ENCODE measurements around the gene PPP2R2C.
A peak's percentile ranks its signal among the peaks of the same experiment; 100 is the strongest.

Gene PPP2R2C

DNA sequence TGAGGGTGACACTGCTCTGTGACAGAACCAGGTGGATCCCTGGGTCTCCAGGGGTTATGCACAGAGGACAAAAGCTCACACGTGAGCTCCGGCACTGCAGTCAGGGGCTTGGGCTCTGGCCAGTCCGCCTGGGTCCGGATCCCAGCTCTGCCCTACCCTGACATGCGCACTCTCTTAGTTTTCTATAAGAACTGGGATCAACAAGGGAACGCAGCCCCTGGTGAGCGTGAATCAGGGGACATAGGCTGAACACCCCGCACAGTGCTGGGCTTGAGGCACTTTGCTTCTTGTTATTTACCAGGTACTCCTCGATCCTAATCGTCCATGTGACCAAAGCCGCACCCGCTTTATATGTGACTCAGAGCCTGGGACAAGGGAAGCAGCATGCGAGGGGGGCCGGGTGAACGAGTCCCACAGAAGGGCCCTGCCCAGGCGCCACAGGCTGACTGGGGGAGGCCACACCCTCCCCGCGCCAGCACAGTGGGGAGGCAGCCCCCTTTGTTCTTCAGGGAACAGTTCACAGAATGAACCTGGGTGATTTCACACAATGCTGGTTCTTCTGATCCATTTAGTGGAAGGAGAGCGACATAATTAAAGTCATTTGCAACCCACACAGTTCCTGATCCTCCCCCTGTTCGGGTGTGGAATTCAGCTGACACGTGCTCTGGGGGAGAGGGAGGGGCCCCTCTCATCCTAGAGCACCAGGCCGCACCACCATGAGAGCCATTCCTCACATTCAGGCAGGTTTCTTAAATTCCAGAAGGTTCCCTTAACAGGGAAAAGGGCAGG lies 147.2 kb downstream of the PPP2R2C start:
- no peak for DNase-seq

DNA sequence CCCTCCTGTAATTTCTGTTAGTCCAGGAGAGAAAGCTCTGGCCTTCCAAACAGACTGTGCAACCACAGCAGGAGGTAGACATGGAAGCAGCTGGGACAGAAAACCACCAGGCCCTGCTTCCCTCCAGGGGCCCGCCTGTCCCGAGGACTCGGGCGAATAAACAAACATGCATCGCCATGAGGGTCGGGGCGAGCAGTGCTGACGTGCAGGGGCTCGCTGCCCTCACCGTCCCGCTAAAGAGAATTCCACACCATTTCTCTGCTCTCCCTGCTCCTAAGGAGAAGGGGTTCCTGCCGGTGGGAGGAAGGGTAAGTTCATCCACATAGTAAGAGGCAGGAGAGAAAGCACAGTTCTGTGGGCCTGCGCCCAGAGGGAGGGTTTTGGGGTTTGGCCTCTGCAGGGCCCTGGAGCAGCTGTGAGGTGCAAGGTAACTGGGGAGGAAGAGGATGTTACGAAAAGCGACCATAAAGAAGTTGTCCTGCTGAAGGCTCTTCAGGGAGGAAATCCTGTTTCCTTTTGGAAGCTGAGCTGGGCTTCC lies 147.9 kb downstream of the PPP2R2C start:
- no peak for DNase-seq

DNA sequence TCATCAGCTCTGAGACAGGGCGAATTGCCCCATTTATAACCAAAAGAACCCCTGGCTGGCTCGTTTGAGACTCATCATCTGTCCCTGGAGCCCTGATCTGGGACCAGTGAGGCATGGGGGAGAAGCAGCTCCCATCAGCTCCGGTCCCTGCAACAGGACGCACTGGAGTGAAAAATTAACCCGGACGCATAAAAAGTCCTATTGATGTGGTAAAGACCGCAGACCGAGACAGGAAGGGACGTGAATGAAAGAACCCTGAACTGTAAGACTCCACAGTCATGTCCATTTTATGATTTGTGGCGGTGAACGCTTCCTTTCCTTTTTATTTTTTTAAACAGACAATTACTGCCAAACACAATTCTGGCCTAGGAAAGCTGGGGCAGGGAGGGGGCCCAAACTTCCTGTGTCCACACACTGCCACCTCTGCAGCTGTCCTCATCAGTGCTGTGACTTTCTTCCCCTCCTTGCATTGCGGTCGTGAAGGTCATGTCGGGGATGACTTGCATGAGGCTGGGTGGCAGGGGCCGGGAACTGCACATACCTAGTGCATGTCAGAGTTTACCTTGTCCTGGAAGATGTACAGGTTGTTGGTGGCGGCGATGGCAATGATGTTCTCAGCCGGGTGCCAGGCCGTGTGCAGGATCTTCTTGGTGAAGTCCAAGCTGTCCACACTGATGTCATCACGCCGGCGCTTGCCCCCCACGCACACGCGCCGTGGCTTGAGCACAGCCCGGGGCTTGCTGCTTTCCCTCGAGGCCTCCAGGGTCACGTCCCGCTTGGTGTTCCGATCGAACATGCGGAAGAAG lies 149.4 kb downstream of the PPP2R2C start:
- no peak for DNase-seq

DNA sequence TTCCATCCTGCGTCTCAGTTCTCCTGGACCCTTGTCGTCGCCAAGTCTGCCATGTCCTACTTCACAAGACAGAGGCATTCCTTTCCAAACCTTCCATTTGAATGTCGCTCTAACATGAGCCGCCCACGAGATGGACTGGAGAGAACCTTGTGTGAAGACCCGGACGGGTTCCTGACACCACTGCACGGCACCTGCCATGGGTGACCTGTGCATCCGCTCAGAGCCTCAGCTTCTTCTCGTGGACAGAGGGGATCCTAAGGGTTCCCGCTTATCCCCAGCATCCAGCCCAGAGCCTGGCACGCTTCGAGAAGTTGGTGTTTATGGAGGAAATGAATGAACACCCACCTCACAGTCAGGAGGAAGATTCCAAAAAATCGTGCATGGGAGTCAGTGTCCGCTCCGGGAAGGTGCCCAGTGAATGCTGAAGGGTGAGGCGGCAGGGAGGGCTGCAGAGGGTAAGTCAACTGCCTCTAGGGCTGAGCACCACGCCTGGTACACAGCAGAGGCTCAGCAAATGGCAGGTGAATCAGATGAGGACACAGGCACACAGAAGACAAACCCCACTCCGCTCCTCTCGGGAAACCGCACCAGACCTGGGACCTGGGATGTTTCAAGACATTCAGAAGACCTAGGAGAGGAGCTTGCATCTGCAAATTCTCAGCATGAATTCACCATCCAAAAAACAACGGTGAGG lies 150.2 kb downstream of the PPP2R2C start:
- DNase-seq = no peak

DNA sequence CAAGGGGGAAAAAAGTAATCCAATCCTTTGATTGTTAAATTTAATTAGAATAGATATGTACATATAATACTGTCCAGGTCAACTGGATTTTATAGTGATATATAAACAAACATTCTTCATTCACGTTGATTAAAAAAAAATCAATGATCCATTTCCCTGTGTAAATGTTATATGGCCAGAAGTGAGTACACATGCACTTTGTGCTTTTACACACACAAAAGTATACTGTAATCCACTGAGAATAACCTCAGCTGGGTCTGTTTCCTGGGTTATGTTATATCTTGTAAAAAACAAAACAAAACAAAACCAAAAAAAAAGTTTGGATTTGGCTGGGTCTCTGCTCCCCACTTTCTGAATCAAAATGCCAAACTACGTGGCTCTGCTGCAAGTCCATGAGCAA lies 151.1 kb downstream of the PPP2R2C start:
- no peak for DNase-seq

DNA sequence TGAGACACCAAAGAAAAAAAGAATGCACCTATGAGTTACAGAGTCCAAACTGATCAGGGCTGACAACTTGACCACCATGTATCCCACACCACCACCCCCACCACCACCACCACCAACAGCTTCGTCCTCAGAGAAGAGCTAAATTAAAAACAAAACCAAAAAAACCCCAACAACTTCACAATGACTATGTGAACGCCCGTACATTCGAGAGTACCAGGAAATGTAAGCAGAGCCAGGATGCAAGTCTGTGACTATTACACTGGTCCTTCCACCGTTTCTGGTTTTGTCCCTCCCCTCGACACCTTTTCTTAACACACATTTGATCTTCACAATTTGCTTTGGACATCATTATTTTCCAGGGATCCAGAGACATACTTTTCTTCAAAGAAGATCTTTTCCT lies 151.8 kb downstream of the PPP2R2C start:
- no peak for DNase-seq

DNA sequence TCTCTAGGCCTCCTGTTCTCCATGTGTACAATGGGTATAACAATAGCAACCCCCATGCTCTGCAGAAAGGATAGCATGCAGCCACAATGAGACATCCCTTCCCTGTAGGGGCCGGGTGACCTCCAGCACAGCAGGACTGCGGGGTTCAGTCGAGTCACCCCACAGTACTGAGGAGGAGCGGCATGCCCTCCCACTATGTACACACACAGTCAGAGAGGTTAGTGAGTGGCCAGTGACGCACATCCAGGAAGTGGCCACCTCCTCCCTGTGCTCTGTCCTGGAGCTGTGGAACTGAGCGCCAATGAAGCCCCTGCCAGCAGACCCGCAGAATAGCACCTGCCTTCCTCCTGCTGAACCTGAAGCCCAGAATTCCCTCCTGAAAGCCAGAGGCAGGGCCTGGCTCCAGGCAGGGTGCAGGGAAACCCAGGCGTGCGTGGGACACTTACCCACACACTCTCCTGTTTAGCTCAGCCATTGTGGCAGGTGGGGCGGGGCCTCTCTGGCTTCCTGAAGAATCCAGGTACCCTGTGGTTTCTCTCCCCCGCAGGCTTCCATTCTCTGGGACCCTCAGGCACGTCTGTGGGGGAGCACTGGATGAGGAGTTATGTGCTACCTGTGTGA lies 152.8 kb downstream of the PPP2R2C start:
- DNase-seq = no peak

DNA sequence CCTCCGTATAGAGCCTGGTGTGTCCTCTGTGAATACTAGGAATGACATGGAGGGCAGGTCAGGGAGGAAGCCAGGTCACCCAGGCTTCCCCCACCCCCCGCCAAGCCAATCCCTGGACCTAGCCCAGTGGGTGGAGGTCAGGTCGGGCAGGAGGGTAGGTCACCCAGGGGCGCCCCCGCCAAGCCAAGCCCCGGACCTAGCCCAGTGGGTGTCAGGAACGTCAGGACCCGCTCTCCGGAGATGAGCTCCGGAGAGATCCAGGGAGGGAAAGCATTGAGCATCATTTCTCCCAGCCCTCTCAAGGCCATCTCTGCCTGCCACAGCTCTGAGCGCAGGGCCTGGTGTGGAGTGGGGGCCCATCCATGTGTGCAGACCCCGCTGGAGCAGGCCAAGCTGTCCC lies 154.2 kb downstream of the PPP2R2C start:
- DNase-seq = no peak

DNA sequence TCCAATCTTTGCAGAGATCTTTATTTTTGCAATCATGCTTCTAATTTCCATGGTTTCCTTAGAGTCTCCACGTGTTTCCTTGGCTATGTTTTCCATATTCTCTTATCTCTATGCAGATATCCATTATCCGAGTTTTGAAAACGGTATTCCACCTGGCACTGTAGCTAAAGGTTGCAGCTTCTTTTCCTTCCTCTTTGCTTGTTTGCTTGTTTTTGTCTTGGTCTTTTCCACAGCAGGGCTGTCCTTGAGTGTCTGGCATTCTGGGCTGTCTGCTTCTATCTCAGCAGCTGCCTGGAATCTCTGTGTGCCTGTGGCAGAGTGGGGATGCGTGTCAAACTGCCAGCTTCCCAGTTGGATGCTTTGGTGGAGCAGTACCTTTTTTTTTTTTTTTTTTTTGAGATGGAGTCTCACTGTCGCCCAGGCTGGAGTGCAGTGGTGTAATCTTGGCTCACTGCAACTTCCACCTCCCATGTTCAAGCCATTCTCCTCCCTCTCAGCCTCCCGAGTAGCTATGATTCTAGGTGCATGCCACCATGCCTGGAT lies 155.9 kb downstream of the PPP2R2C start:
- DNase-seq = no peak

DNA sequence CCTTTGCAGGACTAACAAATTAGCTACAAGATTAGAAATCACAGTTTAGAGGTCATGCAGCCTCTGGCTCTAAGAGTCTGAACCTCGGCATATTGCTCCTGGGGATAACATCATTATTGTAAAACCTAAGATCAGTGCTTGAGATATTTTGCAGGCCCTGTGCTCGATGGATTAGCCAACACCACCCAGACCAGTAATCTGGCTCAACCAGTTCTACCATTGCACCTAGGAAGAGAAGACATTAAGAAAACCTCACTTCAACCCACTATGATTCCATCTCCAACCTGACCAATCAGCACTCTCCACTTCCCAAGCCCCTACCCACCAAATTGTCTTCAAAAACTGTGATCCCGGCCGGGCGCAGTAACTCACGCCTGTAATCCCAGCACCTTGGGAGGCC lies 159.2 kb downstream of the PPP2R2C start:
- no peak for DNase-seq

DNA sequence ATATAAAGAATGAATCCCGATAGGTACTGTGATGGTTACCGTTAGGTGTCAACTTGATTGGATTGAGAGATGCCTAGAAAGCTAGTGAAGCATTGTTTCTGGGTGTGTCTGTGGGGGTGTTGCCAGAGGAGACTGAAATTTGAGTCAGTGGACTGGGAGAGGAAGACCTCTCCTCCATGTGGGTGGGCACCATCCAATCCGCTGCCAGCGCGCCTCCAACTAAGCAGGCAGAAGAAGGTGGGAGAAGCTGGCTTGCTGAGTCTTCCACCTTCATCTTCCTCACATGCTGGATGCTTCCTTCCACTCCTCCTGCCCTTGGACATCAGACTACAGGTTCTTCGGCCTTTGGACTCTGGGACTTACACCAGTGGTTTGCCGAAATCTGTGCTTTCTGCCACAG lies 162.6 kb downstream of the PPP2R2C start:
- no peak for DNase-seq

DNA sequence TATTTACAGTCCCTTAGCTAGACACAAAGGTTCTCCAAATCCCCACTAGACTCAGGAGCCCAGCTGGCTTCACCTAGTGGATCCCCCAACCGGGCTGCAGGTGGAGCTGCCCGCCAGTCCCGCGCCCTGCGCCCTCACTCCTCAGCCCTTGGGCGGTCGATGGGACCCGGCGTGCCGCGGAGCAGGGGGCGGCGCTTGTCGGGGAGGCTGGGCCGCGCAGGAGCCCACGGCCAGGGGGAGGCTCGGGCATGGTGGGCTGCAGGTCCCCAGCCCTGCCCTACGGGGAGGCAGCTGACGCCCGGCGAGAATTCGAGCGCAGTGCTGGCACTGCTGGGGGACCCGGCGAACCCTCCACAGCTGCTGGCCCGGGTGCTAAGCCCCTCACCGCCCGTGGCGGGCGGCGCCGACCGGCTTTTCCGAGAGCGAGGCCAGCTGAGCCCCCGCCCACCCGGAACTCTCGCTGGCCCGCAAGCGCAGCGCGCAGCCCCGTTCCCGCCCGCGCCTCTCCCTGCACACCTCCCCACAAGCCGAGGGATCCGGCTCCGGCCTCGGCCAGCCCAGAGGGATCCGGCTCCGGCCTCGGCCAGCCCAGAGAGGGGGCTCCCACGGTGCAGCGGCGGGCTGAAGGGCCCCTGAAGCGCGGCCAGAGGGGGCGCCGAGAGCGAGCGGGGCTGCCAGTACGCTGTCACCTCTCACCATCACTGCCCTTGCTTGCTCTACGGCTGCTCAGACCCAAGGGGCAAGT lies 163.3 kb downstream of the PPP2R2C start:
- peak; percentile 77 for DNase-seq

DNA sequence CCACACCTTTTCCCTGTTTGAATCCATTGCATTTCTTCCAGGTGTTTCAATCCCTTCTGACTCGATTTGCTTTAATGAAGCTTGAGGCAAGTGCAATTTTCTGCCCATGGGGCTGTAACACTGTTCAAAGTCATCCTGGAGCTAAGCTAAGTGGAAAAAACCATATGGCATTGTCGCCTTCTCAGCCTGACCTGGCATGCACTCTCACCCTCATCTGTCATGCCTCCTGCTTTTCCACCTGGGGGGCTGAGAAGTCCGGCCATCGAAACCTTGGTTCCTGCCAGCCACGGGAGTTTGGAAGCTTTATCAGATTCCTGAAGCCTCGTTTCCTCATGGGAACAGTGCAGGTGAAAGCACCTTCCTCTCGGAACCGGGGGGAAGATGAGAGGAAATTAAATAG lies 164.5 kb downstream of the PPP2R2C start:
- DNase-seq = no peak

DNA sequence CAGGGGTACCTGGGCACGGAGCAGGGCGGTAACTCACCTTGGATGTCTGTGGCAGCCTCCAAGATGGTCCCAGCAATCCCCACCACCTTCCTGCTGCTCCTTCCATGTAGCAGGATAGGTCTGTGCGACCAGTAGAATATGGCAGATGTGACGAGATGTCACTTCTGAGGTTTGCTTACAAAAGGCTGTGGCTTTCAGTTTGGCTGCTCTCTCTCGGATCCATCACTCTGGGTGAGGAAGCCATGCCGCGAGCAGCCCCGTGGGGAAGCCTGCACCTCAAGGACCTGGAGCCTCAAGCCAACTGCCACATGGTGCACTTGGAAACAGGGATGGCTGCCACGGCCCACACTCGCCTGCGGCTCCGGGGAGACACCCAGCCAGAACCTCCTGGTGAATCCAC lies 165.2 kb downstream of the PPP2R2C start:
- no peak for DNase-seq

DNA sequence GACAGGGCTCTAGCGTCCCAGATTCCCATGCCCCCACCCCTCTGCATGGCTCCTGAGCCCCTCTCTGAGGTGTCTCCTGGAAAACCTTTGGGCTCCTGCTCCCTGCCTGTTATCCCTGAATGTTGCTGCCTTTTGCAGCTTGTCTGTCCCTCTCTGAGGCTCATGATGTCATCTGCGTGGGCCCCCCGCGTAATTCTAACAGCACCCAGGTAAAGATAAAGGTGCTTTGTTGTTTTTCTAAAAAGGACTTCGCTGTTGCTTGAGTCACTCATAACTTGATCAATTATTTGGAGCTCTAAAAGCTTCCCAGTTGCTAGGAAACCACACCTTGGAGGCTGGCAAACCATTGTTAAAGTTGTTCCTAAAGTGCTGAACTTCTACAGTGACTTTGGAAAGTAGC lies 166.1 kb downstream of the PPP2R2C start:
- DNase-seq = no peak

DNA sequence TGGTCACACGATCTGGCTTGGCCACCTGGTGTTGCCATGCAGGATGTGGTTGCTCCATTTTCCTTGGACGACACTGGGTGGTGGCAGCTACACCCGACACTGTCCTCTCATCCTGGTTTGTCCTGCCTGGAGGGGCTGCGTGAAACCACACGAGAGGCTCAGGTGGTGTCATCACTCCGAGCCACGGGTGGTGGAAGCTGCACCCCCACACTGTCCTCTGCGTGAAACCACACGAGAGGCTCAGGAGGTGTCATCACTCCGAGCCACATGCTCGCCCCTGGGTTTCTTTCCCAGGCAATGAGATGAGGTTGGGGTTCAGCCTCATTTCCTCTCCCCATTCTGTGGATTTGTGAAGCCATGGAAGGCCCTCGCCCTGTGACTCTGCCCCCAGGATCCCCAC lies 168.5 kb downstream of the PPP2R2C start:
- DNase-seq = no peak

DNA sequence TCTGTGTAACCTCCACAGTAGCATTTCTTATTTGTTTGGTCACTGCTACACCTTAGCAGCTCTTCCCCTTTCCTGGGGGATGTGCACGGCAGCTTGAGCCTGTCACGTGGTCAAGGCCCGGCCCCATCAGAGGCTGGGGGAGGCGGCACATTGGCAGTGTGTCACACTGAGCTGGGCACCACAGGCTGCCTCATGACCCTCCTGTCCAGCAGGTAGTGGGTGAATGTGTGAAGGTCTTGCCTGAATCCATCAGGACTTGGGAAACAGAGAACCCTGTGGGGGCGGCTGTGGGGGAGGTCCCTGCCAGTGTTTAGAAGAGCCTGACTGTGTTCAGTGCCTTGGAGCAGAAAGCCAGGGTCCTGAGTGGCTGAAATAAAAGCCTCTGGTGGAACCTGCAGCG lies 169.5 kb downstream of the PPP2R2C start:
- DNase-seq = no peak

DNA sequence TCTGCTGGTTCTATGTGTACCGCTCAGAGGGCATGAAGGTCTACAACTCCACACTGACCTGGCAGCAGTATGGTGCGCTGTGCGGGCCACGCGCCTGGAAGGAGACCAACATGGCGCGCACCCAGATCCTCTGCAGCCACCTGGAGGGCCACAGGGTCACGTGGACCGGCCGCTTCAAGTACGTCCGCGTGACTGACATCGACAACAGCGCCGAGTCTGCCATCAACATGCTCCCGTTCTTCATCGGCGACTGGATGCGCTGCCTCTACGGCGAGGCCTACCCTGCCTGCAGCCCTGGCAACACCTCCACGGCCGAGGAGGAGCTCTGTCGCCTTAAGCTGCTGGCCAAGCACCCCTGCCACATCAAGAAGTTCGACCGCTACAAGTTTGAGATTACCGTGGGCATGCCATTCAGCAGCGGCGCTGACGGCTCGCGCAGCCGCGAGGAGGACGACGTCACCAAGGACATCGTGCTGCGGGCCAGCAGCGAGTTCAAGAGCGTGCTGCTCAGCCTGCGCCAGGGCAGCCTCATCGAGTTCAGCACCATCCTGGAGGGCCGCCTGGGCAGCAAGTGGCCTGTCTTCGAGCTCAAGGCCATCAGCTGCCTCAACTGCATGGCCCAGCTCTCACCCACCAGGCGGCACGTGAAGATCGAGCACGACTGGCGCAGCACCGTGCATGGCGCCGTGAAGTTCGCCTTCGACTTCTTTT lies 170.5 kb downstream of the PPP2R2C start:
- no peak for DNase-seq

DNA sequence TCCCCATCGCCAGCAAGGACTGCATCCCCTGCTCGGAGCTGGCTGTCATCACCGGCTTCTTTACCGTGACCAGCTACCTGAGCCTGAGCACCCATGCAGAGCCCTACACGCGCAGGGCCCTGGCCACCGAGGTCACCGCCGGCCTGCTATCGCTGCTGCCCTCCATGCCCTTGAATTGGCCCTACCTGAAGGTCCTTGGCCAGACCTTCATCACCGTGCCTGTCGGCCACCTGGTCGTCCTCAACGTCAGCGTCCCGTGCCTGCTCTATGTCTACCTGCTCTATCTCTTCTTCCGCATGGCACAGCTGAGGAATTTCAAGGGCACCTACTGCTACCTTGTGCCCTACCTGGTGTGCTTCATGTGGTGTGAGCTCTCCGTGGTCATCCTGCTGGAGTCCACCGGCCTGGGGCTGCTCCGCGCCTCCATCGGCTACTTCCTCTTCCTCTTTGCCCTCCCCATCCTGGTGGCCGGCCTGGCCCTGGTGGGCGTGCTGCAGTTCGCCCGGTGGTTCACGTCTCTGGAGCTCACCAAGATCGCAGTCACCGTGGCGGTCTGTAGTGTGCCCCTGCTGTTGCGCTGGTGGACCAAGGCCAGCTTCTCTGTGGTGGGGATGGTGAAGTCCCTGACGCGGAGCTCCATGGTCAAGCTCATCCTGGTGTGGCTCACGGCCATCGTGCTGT lies 171.2 kb downstream of the PPP2R2C start:
- no peak for DNase-seq

DNA sequence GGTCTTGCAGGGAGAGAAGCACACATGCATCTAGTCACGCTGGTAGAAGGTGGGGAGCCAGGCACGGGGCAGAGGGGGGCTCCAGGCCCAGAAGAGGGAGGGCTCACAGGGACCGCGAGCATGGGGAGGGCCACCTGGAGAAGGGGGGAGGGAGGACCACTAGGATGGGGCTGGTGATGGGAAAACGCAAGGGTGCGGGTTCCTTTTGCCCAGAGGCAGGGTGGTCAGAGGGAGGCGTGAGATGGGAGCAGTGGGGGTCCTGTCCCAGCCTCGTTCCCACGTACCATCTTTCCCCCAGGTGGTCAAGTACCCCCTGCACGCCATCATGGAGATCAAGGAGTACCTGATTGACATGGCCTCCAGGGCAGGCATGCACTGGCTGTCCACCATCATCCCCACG lies 172.1 kb downstream of the PPP2R2C start:
- no peak for DNase-seq

DNA sequence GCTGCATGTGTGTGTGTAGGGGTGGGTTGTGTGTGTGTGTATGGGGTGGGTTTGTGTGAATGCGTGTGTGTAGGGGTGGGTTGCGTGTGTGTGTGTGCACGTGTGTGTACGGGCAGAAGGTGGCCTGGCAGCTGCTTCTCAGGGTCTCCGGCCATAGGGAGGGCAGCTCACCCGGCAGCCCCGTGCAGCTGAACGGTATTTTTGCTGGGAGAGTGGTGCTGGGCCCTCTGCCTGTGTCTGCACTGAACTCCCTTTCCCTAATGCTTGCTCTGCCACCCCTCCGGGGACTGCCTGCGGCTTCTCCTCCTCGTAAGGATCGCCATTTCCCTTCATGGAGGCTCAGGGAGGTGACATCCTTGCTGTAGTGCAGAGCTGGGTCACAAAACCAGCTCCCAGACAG lies 172.5 kb downstream of the PPP2R2C start:
- DNase-seq = no peak

Measured in NCI-H345 (cell line).